Measurements from ENCODE around the gene NRN1L.
"Not testable (repeated sequence)": the region's sequence is repeated elsewhere in the genome, so short reads cannot be mapped to it uniquely, and the experiment has no call there.

Gene NRN1L

GRCh38 chr16:67909056-67909742 lies 24.5 kb downstream of the NRN1L start:
- no peaks in the 10 kb centered on the region for H3K27me3 ChIP-seq (ENCODE audit: control insufficient read depth, insufficient read depth, low read length)
- H3K4me1 ChIP-seq (ENCODE audit: control insufficient read depth, insufficient read depth, low read length) = no peaks in the 10 kb centered on the region
- H3K9me3 ChIP-seq (replicated peaks; ENCODE audit: low read length) = no peaks in the 10 kb centered on the region
- no peak overlapping the region for H3K4me2 ChIP-seq (ENCODE audit: low read length)
- no peak overlapping the region for H3K4me3 ChIP-seq (ENCODE audit: low read length)
- H3K9ac ChIP-seq (ENCODE audit: low read depth, low read length) = no peak overlapping the region
- H3K36me3 ChIP-seq (ENCODE audit: insufficient read depth, low read length) = peaks cover 14% of the 10 kb centered on the region

GRCh38 chr16:67910158-67910557 lies 25.5 kb downstream of the NRN1L start:
- peaks cover 14% of the 10 kb centered on the region for H3K36me3 ChIP-seq (ENCODE audit: insufficient read depth, low read length)
- H3K4me3 ChIP-seq (ENCODE audit: low read length) = no peak overlapping the region
- H3K9ac ChIP-seq (ENCODE audit: low read depth, low read length) = no peak overlapping the region
- H3K4me2 ChIP-seq (ENCODE audit: low read length) = no peak overlapping the region
- H3K4me1 ChIP-seq (ENCODE audit: control insufficient read depth, insufficient read depth, low read length) = no peaks in the 10 kb centered on the region
- no peaks in the 10 kb centered on the region for H3K27me3 ChIP-seq (ENCODE audit: control insufficient read depth, insufficient read depth, low read length)
- H3K9me3 ChIP-seq (replicated peaks; ENCODE audit: low read length) = no peaks in the 10 kb centered on the region

DNA sequence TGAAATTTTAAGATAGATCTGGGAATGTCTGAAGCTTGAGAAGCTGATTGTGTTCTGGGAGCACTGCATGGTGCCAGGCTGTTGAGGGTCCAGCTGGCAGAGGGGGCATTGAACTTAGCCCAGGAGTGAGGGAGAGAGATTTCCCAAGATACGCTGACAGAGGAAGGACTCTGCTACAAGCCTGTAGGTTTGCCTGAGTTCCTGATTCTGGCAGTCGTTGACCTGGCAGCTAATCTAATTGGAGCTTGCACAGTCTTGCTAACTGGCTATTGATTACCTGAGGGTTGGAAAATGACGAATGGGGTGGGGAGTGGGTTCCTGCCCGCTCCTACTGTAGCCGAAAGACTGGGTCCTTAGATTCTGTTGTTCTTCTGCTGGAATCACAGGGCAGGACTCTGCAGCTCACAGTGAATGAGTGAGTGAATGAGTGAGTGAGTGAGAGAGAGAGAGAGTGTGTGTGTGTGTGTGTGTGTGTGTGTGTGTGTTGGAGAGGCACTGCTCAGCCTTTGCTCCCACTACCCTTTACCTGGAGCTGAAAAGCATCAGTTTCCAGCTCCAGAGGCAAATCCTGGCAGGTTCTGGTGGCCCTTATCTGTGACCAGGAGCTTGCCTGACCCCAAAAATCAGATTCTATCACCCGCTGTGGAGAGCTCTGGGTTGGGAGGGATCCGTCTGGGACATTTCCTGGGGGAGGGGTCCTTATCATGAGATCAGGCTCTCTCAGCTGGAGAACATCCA lies 30.2 kb downstream of the NRN1L start:
- Histone ChIP-seq H3K9me3 (replicated peaks; ENCODE audit: low read length) (no peaks in the 10 kb centered on the region), H3K9ac (ENCODE audit: low read depth, low read length) (no peak overlapping the region), H3K4me2 (ENCODE audit: low read length) (no peak overlapping the region), H3K27me3 (ENCODE audit: control insufficient read depth, insufficient read depth, low read length) (no peaks in the 10 kb centered on the region), H3K4me1 (ENCODE audit: control insufficient read depth, insufficient read depth, low read length) (peaks cover 17% of the 10 kb centered on the region), H3K4me3 (ENCODE audit: low read length) (no peak overlapping the region), H3K36me3 (ENCODE audit: insufficient read depth, low read length) (peaks cover 13% of the 10 kb centered on the region)

- Histone ChIP-seq H3K4me1 (ENCODE audit: control insufficient read depth, insufficient read depth, low read length) (peaks cover 17% of the 10 kb centered on the region), H3K36me3 (ENCODE audit: insufficient read depth, low read length) (peaks cover 13% of the 10 kb centered on the region)
- H3K27me3 ChIP-seq (ENCODE audit: control insufficient read depth, insufficient read depth, low read length); H3K4me2 ChIP-seq (ENCODE audit: low read length); H3K9ac ChIP-seq (ENCODE audit: low read depth, low read length); H3K4me3 ChIP-seq (ENCODE audit: low read length); H3K9me3 ChIP-seq (replicated peaks; ENCODE audit: low read length): not testable (repeated sequence)
Measured at GRCh38 chr16:67915496-67915769, 30.7 kb downstream of the NRN1L start.

DNA sequence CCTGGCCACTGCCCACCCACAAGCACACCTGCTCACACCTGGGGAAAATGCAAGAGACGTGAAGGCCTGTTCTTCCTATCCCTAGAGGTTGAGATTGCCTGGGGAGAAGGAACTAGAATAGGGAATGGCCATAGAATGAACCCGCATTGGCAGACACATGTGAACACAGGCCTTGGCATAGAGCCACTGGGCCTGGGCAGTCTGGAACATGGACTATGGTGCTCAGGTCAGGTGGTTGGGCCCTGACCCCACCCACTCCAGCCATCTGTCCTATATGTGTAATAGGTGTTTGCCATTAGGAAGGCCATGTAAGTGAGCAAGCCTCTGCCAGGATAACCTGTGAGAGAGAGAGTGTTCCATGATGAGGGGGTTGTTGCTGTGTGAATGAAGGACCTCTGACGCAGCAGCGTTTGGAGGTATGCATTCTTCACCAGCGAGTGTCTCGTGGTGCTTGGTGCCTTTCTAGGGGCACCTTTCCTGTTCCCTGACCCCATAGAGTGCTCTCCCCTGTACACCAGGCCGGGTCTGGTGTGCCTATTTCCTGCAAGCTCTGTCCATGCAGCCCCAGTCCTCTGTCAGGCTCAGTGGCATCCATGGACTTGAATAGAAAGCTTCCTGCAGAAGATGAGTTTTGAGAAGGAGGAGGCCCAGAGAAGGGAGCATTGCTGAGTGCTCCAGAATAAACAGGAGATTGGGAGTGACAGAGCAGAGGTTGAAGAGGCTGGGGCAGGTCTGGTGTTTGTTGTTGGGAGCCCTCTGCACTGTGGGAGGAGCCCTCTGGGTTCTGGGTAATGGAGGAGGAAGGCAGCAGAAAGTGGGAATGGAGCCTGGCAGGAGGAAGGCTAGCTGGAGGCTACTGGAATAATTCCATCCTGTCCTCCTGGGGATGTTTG lies 31.4 kb downstream of the NRN1L start:
- H3K9me3 ChIP-seq (replicated peaks; ENCODE audit: low read length) = no peaks in the 10 kb centered on the region
- H3K4me3 ChIP-seq (ENCODE audit: low read length) = no peak overlapping the region
- peaks cover 13% of the 10 kb centered on the region for H3K36me3 ChIP-seq (ENCODE audit: insufficient read depth, low read length)
- peaks cover 17% of the 10 kb centered on the region for H3K4me1 ChIP-seq (ENCODE audit: control insufficient read depth, insufficient read depth, low read length)
- H3K9ac ChIP-seq (ENCODE audit: low read depth, low read length) = no peak overlapping the region
- H3K27me3 ChIP-seq (ENCODE audit: control insufficient read depth, insufficient read depth, low read length) = no peaks in the 10 kb centered on the region
- no peak overlapping the region for H3K4me2 ChIP-seq (ENCODE audit: low read length)

- Histone ChIP-seq H3K4me3 (ENCODE audit: low read length) (no peak overlapping the region), H3K27me3 (ENCODE audit: control insufficient read depth, insufficient read depth, low read length) (no peaks in the 10 kb centered on the region), H3K36me3 (ENCODE audit: insufficient read depth, low read length) (peaks cover 13% of the 10 kb centered on the region), H3K9me3 (replicated peaks; ENCODE audit: low read length) (no peaks in the 10 kb centered on the region), H3K4me2 (ENCODE audit: low read length) (peak overlapping the region; percentile 15), H3K9ac (ENCODE audit: low read depth, low read length) (no peak overlapping the region), H3K4me1 (ENCODE audit: control insufficient read depth, insufficient read depth, low read length) (peaks cover 17% of the 10 kb centered on the region)
Measured at GRCh38 chr16:67917140-67917851, 32.6 kb downstream of the NRN1L start.

GRCh38 chr16:67917852-67918236 lies 33.2 kb downstream of the NRN1L start:
- Histone ChIP-seq H3K36me3 (ENCODE audit: insufficient read depth, low read length) (peaks cover 13% of the 10 kb centered on the region), H3K9ac (ENCODE audit: low read depth, low read length) (no peak overlapping the region), H3K27me3 (ENCODE audit: control insufficient read depth, insufficient read depth, low read length) (no peaks in the 10 kb centered on the region), H3K4me2 (ENCODE audit: low read length) (peak overlapping the region; percentile 15), H3K4me1 (ENCODE audit: control insufficient read depth, insufficient read depth, low read length) (peaks cover 17% of the 10 kb centered on the region), H3K4me3 (ENCODE audit: low read length) (no peak overlapping the region), H3K9me3 (replicated peaks; ENCODE audit: low read length) (no peaks in the 10 kb centered on the region)

- Histone ChIP-seq H3K36me3 (ENCODE audit: insufficient read depth, low read length) (peaks cover 23% of the 10 kb centered on the region), H3K4me1 (ENCODE audit: control insufficient read depth, insufficient read depth, low read length) (peaks cover 17% of the 10 kb centered on the region), H3K9ac (ENCODE audit: low read depth, low read length) (no peak overlapping the region), H3K27me3 (ENCODE audit: control insufficient read depth, insufficient read depth, low read length) (no peaks in the 10 kb centered on the region), H3K9me3 (replicated peaks; ENCODE audit: low read length) (no peaks in the 10 kb centered on the region), H3K4me2 (ENCODE audit: low read length) (no peak overlapping the region), H3K4me3 (ENCODE audit: low read length) (no peak overlapping the region)
Measured at GRCh38 chr16:67919622-67920221, 35.0 kb downstream of the NRN1L start.

GRCh38 chr16:67922221-67922620 lies 37.5 kb downstream of the NRN1L start:
- H3K9ac ChIP-seq (ENCODE audit: low read depth, low read length) = no peak overlapping the region
- H3K27me3 ChIP-seq (ENCODE audit: control insufficient read depth, insufficient read depth, low read length) = no peaks in the 10 kb centered on the region
- peaks cover 16% of the 10 kb centered on the region for H3K36me3 ChIP-seq (ENCODE audit: insufficient read depth, low read length)
- no peaks in the 10 kb centered on the region for H3K9me3 ChIP-seq (replicated peaks; ENCODE audit: low read length)
- no peak overlapping the region for H3K4me2 ChIP-seq (ENCODE audit: low read length)
- H3K4me3 ChIP-seq (ENCODE audit: low read length) = no peak overlapping the region
- H3K4me1 ChIP-seq (ENCODE audit: control insufficient read depth, insufficient read depth, low read length) = peaks cover 24% of the 10 kb centered on the region

DNA sequence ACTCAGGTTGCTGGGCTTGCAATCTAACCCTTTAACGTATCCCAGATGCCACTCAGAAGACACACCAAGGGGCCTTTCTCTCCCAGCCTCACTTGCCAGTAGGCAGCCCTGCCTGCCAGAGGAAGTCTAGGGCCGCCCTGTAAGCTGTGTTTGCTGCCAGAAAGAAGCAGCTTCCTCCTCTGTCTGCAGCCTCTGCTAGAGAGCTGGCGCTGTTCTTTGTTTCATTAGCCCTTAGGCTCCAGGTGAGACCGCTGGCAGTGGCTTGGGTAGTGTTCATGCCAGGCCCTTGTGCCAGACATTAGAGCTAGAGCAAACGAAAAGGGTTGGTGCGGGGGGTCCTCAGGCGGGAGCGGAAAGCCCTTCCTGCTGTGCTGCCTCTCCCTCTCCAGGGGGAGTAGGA lies 38.1 kb downstream of the NRN1L start:
- peaks cover 21% of the 10 kb centered on the region for H3K36me3 ChIP-seq (ENCODE audit: insufficient read depth, low read length)
- H3K9ac ChIP-seq (ENCODE audit: low read depth, low read length) = no peak overlapping the region
- H3K4me2 ChIP-seq (ENCODE audit: low read length) = no peak overlapping the region
- no peak overlapping the region for H3K4me3 ChIP-seq (ENCODE audit: low read length)
- H3K9me3 ChIP-seq (replicated peaks; ENCODE audit: low read length) = no peaks in the 10 kb centered on the region
- H3K27me3 ChIP-seq (ENCODE audit: control insufficient read depth, insufficient read depth, low read length) = no peaks in the 10 kb centered on the region
- H3K4me1 ChIP-seq (ENCODE audit: control insufficient read depth, insufficient read depth, low read length) = peaks cover 19% of the 10 kb centered on the region

Data from skeletal muscle satellite cell (primary cell).